Tibial nerve (tissue), 4 donors: Measurements from ENCODE around the gene ARFGAP1. TPM values are rescaled to one million over a fixed set of nuclear protein-coding genes. Genes with fewer than 3 reads are reported as not detected.

Experiments
- DNase-seq, 2 donors: peaks; one replicate each; pipeline ENCODE4 v3.0.0-alpha.2; 2019; ENCODE audit warnings: low spot score in 2 of 2
- H3K27ac ChIP-seq, 4 donors: fragments of 200-600 bp; sonication (generic) in 3 of 4; one replicate each; pipeline ENCODE4 v1.5.1; 2017 to 2019; ENCODE audit warnings: mild to moderate bottlenecking in 1 of 4
- H3K27me3 ChIP-seq, 2 donors: fragments of 200-600 bp; sonication (generic) in 1 of 2; one replicate each; pipeline versions ENCODE4 v1.5.1 to v1.6.0; 2017 to 2019
- H3K36me3 ChIP-seq, 3 donors: fragments of 200-600 bp; sonication (generic); one replicate each; pipeline ENCODE4 v1.5.1; 2018 to 2019
- H3K4me1 ChIP-seq, 4 donors: fragments of 200-600 bp; sonication (generic) in 3 of 4; one replicate each; pipeline ENCODE4 v1.5.1; 2017 to 2019
- H3K4me3 ChIP-seq, 4 donors: fragments of 200-600 bp; sonication (generic) in 3 of 4; one replicate each; pipeline ENCODE4 v1.5.1; 2017 to 2019; ENCODE audit warnings: mild to moderate bottlenecking in 1 of 4, moderate library complexity in 1 of 4
- H3K9me3 ChIP-seq, 4 donors: fragments of 200-600 bp; sonication (generic) in 3 of 4; one replicate each; pipeline ENCODE4 v1.5.1; 2017 to 2019
- EP300 ChIP-seq, 2 donors: sonication (generic); formaldehyde crosslinking; IDR thresholded peaks; one replicate each; pipeline ENCODE4 v1.6.1; 2017; ENCODE audit warnings: antibody characterized with exemption in 2 of 2, mild to moderate bottlenecking in 1 of 2
- POLR2A ChIP-seq, 2 donors: fragments of 450-650 bp; IDR thresholded peaks; one replicate each; pipeline ENCODE4 v1.6.1; 2017; ENCODE audit warnings: antibody characterized with exemption in 2 of 2, mild to moderate bottlenecking in 2 of 2, moderate library complexity in 2 of 2
- WGBS, 2 donors: methylation state at CpG; one replicate each; pipeline ENCODE4 v1.1.5; 2018; 5-methylcytosine and 5-hydroxymethylcytosine counted together
- total RNA-seq, 4 donors: library from RNA; depleted of rRNA; stranded (reverse); fragments of >200 nt; gene quantifications; one replicate each; pipeline ENCODE4 v1.1.0, GENCODE V29; 2016
- TF ChIP-seq, protein P1 (sequence below), 5 experiments: fragments of 200-600 bp in 3 of 5; fragments of 450-650 bp in 2 of 5; sonication (generic) in 3 of 5; IDR thresholded peaks; one replicate each; pipeline ENCODE4 v1.5.1; 2016 to 2019; ENCODE audit warnings: antibody characterized with exemption in 5 of 5, mild to moderate bottlenecking in 3 of 5, moderate library complexity in 2 of 5

ARFGAP1 gene
- total RNA-seq, 4 donors from 2014 or later, result 55.3 to 124 (median 68.6) TPM

DNA sequence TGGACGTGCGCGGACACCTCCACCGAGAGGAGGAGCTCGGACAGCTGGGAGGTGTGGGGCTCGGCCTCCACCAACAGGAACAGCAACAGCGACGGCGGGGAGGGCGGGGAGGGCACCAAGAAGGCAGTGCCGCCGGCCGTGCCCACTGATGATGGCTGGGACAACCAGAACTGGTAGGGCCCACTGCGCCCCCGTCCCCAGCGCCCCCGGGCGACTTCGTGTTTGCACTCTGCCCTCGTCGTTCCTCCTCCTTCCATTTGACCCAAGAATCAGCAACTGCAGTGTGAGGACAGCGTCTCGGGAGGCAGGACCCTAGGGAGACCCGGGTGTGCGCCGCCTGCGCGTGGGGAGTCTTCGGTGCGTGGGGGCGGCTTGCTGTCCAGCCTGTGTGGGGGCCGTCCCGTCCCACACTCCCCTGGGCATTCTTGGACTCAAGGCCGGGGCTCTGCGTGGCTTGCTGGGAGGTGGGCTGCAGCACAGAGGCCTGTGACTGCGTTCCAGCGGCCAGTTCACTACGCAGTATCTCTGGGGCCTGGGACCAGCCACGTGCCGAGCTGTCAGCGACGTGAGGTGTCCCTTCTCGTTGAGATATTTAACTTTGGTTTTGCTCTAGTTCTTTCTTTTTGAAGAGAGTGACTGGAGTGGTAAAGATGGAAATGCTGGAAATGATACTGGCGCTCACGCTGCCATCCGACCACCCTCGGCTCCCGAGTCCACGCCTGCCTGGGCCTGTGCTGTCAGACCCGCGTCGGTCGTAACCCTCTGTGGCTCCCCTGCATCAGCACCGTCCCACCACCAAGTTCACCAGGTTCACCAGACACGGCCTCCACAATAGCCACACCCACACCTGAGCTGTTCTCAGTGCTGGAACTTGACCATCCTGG lies 15.3 kb downstream of the ARFGAP1 start:
- DNase-seq, result no peak
- H3K36me3 ChIP-seq, result peaks cover 0 to 72% (median 2%) of the 10 kb centered on the region in 3 donors
- 85 to 88% methylated on average over 48 to 55 of the region's 55 CpGs for WGBS, 2 donors

DNA sequence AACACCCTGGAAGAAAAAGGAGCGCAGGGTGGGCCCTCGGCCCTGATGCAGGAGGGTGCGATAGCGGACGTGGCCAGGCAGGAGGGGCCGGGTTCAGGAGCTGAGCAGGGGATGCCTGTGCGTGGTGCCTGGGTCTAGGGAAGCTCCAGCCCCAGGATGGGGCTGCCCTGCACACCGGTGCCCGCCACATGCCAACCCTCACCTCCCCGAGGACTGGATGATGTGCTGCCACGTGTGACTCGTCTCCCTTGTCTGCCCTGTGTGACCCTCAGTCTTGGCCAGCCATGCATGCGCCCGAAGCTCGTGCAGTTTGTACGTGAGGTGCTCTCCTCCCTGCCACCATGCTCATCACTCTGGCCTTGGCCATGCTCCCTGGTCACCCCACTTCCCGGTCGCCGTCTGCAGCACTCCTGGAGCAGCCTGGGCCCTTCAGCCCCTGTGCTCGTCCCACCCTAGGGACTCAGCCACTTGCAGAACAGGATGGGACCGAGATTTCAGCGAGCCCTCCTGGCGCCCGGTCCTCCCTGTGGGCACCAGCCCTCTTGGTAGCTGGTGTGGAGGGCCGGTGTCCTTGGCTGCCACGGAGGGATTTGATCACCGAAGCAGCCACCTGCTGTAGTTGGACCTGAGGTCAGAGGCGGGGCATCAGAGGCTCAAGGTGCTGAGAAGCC lies 16.1 kb downstream of the ARFGAP1 start:
- 85 to 87% methylated on average over 17 to 27 of the region's 28 CpGs for WGBS, 2 donors
- H3K36me3 ChIP-seq, result peaks cover 0 to 64% (median 0%) of the 10 kb centered on the region in 3 donors

More for the DNA sequence above, 15.3 kb downstream of the ARFGAP1 start:
- H3K27ac ChIP-seq, result no peak overlapping the region
- H3K27me3 ChIP-seq, result peaks cover 0 to 2% of the 10 kb centered on the region in 2 donors
- TF ChIP-seq, protein P1, sequence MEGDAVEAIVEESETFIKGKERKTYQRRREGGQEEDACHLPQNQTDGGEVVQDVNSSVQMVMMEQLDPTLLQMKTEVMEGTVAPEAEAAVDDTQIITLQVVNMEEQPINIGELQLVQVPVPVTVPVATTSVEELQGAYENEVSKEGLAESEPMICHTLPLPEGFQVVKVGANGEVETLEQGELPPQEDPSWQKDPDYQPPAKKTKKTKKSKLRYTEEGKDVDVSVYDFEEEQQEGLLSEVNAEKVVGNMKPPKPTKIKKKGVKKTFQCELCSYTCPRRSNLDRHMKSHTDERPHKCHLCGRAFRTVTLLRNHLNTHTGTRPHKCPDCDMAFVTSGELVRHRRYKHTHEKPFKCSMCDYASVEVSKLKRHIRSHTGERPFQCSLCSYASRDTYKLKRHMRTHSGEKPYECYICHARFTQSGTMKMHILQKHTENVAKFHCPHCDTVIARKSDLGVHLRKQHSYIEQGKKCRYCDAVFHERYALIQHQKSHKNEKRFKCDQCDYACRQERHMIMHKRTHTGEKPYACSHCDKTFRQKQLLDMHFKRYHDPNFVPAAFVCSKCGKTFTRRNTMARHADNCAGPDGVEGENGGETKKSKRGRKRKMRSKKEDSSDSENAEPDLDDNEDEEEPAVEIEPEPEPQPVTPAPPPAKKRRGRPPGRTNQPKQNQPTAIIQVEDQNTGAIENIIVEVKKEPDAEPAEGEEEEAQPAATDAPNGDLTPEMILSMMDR (IDR thresholded peaks at IDR 0.05), result no peak
- TF ChIP-seq POLR2A (IDR thresholded peaks at IDR 0.05) (no peak), EP300 (IDR thresholded peaks at IDR 0.05) (no peak)
- H3K9me3 ChIP-seq, result no peaks in the 10 kb centered on the region
- H3K4me1 ChIP-seq, result peaks cover 0 to 13% (median 0%) of the 10 kb centered on the region in 4 donors
- no peak overlapping the region for H3K4me3 ChIP-seq

DNA sequence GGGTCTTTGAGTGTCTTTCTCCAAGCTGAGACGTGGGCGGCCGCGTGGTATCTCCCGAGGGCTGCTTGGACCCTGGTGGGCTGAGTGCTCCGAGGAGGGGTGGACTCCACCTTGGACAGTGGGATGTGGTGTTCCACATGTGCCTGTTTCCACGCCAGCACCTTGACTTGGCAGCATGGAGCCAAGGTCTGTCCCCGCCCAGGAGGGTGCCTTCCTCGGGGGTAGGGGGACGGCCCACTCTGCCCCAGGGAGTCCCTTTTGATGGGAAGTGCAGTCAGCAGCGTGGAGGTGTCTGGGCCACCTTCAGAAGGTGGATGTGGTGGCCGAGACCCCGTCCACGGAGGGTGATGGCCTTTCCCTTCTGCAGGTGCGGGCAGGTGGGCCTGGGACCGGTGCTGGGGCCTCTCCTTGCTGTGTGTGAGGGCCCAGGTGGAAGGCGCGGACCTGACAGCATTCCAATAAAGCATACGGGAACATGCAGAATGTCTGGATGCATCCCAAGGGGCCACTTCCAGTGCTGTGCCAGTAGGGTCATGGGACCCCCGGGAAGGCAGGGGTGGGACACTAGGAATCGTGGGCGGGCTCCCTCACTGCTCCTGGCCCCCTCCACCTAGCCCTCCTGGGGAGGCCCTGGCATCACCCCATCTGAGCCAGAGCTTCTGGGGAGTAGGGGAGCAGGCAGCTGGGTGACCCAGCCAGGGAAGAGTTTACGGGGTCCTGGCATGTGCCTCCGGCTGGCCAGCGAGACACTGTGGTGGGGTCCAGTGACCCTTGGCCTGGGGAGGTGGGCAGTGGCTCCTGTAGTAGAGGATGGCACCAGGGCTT lies 16.9 kb downstream of the ARFGAP1 start:
- no peak overlapping the region for H3K4me3 ChIP-seq
- 76 to 87% methylated on average over 8 to 20 of the region's 25 CpGs for WGBS, 2 donors
- DNase-seq, result no peak
- H3K27ac ChIP-seq, result no peak overlapping the region
- peaks cover 0 to 15% of the 10 kb centered on the region in 2 donors for H3K27me3 ChIP-seq
- TF ChIP-seq, protein P1 (IDR thresholded peaks at IDR 0.05), result no peak
- TF ChIP-seq EP300 (IDR thresholded peaks at IDR 0.05) (no peak), POLR2A (IDR thresholded peaks at IDR 0.05) (no peak)
- peaks cover 0 to 56% (median 0%) of the 10 kb centered on the region in 3 donors for H3K36me3 ChIP-seq
- peaks cover 0 to 13% (median 0%) of the 10 kb centered on the region in 4 donors for H3K4me1 ChIP-seq
- no peaks in the 10 kb centered on the region for H3K9me3 ChIP-seq

More for the DNA sequence above, 16.1 kb downstream of the ARFGAP1 start:
- no peak overlapping the region for H3K27ac ChIP-seq
- peaks cover 0 to 10% of the 10 kb centered on the region in 2 donors for H3K27me3 ChIP-seq
- H3K9me3 ChIP-seq, result no peaks in the 10 kb centered on the region
- no peak for DNase-seq
- TF ChIP-seq EP300 (IDR thresholded peaks at IDR 0.05) (no peak), POLR2A (IDR thresholded peaks at IDR 0.05) (no peak)
- TF ChIP-seq, protein P1 (IDR thresholded peaks at IDR 0.05), result no peak
- no peak overlapping the region for H3K4me3 ChIP-seq
- peaks cover 0 to 13% (median 0%) of the 10 kb centered on the region in 4 donors for H3K4me1 ChIP-seq

DNA sequence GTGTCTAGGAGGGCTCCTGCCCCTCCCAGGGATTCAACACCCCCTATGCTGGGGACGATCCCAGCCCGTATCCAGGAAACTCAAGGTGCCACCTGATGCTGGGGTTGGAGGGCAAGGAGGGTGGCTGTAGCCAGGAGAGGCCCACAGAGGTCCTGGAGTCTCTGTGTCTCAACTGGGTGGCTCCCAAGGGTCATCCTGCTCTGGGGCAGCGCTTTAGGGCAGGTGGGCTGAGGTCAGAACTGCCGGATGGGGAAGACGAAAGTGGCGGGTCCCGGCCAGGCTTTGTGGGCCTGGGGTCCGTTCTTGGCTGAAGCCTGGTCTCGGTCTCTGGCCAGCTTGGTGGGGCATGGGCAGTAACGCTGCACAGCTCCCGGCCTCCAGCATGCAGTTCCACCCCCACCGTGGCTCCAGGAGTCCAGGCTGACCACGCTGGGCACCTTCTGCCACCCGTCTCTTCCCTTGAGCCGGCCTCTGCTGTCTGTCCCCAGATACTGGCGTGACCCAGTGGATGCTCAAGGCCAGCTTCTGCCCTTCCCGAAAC lies 17.6 kb downstream of the ARFGAP1 start:
- Histone ChIP-seq H3K9me3 (no peaks in the 10 kb centered on the region), H3K4me3 (no peak overlapping the region), H3K36me3 (peaks cover 0 to 49% (median 0%) of the 10 kb centered on the region in 3 donors), H3K4me1 (peaks cover 0 to 13% (median 0%) of the 10 kb centered on the region in 4 donors), H3K27me3 (peaks cover 0 to 21% of the 10 kb centered on the region in 2 donors), H3K27ac (no peak overlapping the region)
- WGBS, 2 donors, result 42 to 71% methylated on average over 10 to 16 of the region's 17 CpGs
- DNase-seq, result no peak
- no peak for TF ChIP-seq EP300 (IDR thresholded peaks at IDR 0.05)
- TF ChIP-seq, protein P1 (IDR thresholded peaks at IDR 0.05), result no peak
- TF ChIP-seq POLR2A (IDR thresholded peaks at IDR 0.05), result no peak
